T-helper 17 cell (primary cell): ENCODE measurements around the gene SURF6. TPM values are rescaled to one million over a fixed set of nuclear protein-coding genes. Genes with fewer than 3 reads are reported as not detected.

Experiments
- ATAC-seq: fragments of 150-1000 bp; cut with Tn5 transposase; 2 replicates; pipeline ENCODE4 v1.10.0; 2021; ENCODE audit warnings: mild to moderate bottlenecking, moderate library complexity
- DNase-seq, 3 donors: peaks; one replicate each; pipeline versions ENCODE4 v3.0.0 to v3.0.0-alpha.2; 2020 to 2021
- H3K9me3 ChIP-seq: one replicate; pipeline ENCODE4 v1.7.0; 2013; ENCODE audit warnings: low read length, mild to moderate bottlenecking; ENCODE audit not compliant: control insufficient read depth, poor library complexity, severe bottlenecking
- H3K27ac Mint-ChIP-seq: one replicate; pipeline ENCODE4 v1.8.0; 2022; ENCODE audit warnings: mild to moderate bottlenecking, moderate library complexity, mixed read lengths
- H3K27me3 Mint-ChIP-seq: one replicate; pipeline ENCODE4 v1.8.0; 2022; ENCODE audit warnings: mixed read lengths
- H3K36me3 Mint-ChIP-seq: one replicate; pipeline ENCODE4 v1.8.0; 2022; ENCODE audit warnings: low read depth, mixed read lengths
- H3K4me1 Mint-ChIP-seq: one replicate; pipeline ENCODE4 v1.8.0; 2022; ENCODE audit warnings: mild to moderate bottlenecking, mixed read lengths
- H3K4me3 Mint-ChIP-seq: one replicate; pipeline ENCODE4 v1.8.0; 2022; ENCODE audit warnings: mild to moderate bottlenecking, moderate library complexity, mixed read lengths
- total RNA-seq, 4 donors: library from RNA in 2 of 4; stranded (reverse) in 2 of 4; gene quantifications; one replicate each; pipeline ENCODE4 v1.2.3 and lab custom pipeline; 2022 to 2026

The SURF6 gene
- total RNA-seq, 2 donors from 2014 or later, result 13.6 to 14.0 TPM

GRCh38 chr9:133360400-133361393 is 24.7 kb upstream of the SURF6 start:
- Mint-ChIP-seq H3K27me3 (no peaks in the 10 kb centered on the region), H3K4me1 (peaks cover 25% of the 10 kb centered on the region), H3K36me3 (peaks cover 7% of the 10 kb centered on the region), H3K27ac (peak overlapping the region; percentile 83), H3K4me3 (no peak overlapping the region)
- H3K9me3 ChIP-seq, result no peaks in the 10 kb centered on the region
- ATAC-seq (no peak), DNase-seq (no peak)

- H3K4me3 Mint-ChIP-seq, result peak overlapping the region; percentile 28
These were observed 23.6 kb upstream of the SURF6 start for GRCh38 chr9:133359399-133360175.

GRCh38 chr9:133357656-133358055 is 21.7 kb upstream of the SURF6 start:
- Mint-ChIP-seq H3K4me1 (peaks cover 23% of the 10 kb centered on the region), H3K36me3 (peaks cover 7% of the 10 kb centered on the region), H3K27me3 (no peaks in the 10 kb centered on the region), H3K4me3 (peak overlapping the region; percentile 93), H3K27ac (peak overlapping the region; percentile 83)
- no peak for DNase-seq
- ATAC-seq, result no peak
- no peaks in the 10 kb centered on the region for H3K9me3 ChIP-seq

More at GRCh38 chr9:133359399-133360175, 23.6 kb upstream of the SURF6 start:
- peaks cover 7% of the 10 kb centered on the region for H3K36me3 Mint-ChIP-seq
- H3K4me1 Mint-ChIP-seq, result peaks cover 25% of the 10 kb centered on the region
- H3K27me3 Mint-ChIP-seq, result no peaks in the 10 kb centered on the region
- peak overlapping the region; percentile 83 for H3K27ac Mint-ChIP-seq
- no peaks in the 10 kb centered on the region for H3K9me3 ChIP-seq
- no peak for ATAC-seq
- no peak for DNase-seq

GRCh38 chr9:133356391-133357091 is 20.6 kb upstream of the SURF6 start, which contains the start of the genes SURF1 and SURF2:
SURF1 (minus strand) TSS chr9:133356487; CDS start chr9:133356453, 34 bp downstream.
SURF2 (plus strand) TSS chr9:133356550; CDS start chr9:133356593, 43 bp downstream.
- Mint-ChIP-seq H3K4me1 (peaks cover 21% of the 10 kb centered on the region), H3K27ac (peak within 1 kb of the TSS; percentile 83), H3K4me3 (peak within 1 kb of the TSS; percentile 93), H3K36me3 (peaks cover 5% of the 10 kb centered on the region), H3K27me3 (no peaks in the 10 kb centered on the region)
- no peaks in the 10 kb centered on the region for H3K9me3 ChIP-seq
- DNase-seq, result peak; percentile 85 to 92 (median 86)
- peak; percentile 93 for ATAC-seq

GRCh38 chr9:133355881-133356357 is 19.9 kb upstream of the SURF6 start:
- no peak for DNase-seq
- ATAC-seq, result peak; percentile 57
- no peaks in the 10 kb centered on the region for H3K27me3 Mint-ChIP-seq
- H3K4me1 Mint-ChIP-seq, result peaks cover 21% of the 10 kb centered on the region
- H3K36me3 Mint-ChIP-seq, result peaks cover 5% of the 10 kb centered on the region
- H3K27ac Mint-ChIP-seq, result peak overlapping the region; percentile 83
- no peaks in the 10 kb centered on the region for H3K9me3 ChIP-seq
- H3K4me3 Mint-ChIP-seq, result peak overlapping the region; percentile 93

GRCh38 chr9:133354766-133355165 is 18.8 kb upstream of the SURF6 start:
- no peak for DNase-seq
- no peak for ATAC-seq
- peak overlapping the region; percentile 93 for H3K4me3 Mint-ChIP-seq
- peaks cover 20% of the 10 kb centered on the region for H3K4me1 Mint-ChIP-seq
- H3K36me3 Mint-ChIP-seq, result peaks cover 5% of the 10 kb centered on the region
- H3K27me3 Mint-ChIP-seq, result no peaks in the 10 kb centered on the region
- no peaks in the 10 kb centered on the region for H3K9me3 ChIP-seq
- peak overlapping the region; percentile 34 for H3K27ac Mint-ChIP-seq

DNA sequence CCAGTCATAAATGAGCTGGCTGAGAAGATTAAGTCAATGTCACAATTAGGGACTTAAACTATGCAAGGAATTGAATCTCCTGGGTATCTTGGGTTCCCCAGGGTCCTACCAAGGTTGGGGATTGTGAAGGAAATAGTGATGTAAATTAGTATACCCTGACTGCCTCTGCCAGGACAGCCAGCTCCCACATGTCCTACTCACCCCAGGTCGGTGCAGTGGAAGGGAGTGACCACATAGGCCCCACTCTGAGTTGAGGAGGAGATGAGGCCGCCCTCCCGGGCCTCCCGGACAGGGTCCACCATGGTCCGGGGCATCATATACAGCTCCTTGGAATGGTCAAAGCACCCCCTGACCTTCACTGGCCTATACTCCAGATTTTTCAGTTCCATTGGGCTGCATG is 17.6 kb upstream of the SURF6 start:
- peak overlapping the region; percentile 66 for H3K4me3 Mint-ChIP-seq
- H3K4me1 Mint-ChIP-seq, result peaks cover 20% of the 10 kb centered on the region
- peaks cover 5% of the 10 kb centered on the region for H3K36me3 Mint-ChIP-seq
- no peak for DNase-seq
- no peaks in the 10 kb centered on the region for H3K27me3 Mint-ChIP-seq
- no peak for ATAC-seq
- H3K9me3 ChIP-seq, result no peaks in the 10 kb centered on the region
- peak overlapping the region; percentile 87 for H3K27ac Mint-ChIP-seq

- no peaks in the 10 kb centered on the region for H3K9me3 ChIP-seq
- H3K27me3 Mint-ChIP-seq, result no peaks in the 10 kb centered on the region
- no peak for ATAC-seq
- peaks cover 7% of the 10 kb centered on the region for H3K36me3 Mint-ChIP-seq
- peak overlapping the region; percentile 63 for H3K4me3 Mint-ChIP-seq
- peak overlapping the region; percentile 87 for H3K27ac Mint-ChIP-seq
- peaks cover 21% of the 10 kb centered on the region for H3K4me1 Mint-ChIP-seq
- DNase-seq, result no peak
These were observed 16.8 kb upstream of the SURF6 start for GRCh38 chr9:133352635-133353340.

GRCh38 chr9:133351908-133352634 is 16.1 kb upstream of the SURF6 start:
- ATAC-seq (no peak), DNase-seq (no peak)
- peaks cover 7% of the 10 kb centered on the region for H3K36me3 Mint-ChIP-seq
- no peaks in the 10 kb centered on the region for H3K9me3 ChIP-seq
- H3K27ac Mint-ChIP-seq, result no peak overlapping the region
- no peaks in the 10 kb centered on the region for H3K27me3 Mint-ChIP-seq
- peak overlapping the region; percentile 5 for H3K4me3 Mint-ChIP-seq
- H3K4me1 Mint-ChIP-seq, result peaks cover 23% of the 10 kb centered on the region

GRCh38 chr9:133351526-133351907 is 15.5 kb upstream of the SURF6 start:
- ATAC-seq (no peak), DNase-seq (no peak)
- H3K9me3 ChIP-seq, result no peaks in the 10 kb centered on the region
- Mint-ChIP-seq H3K4me1 (peaks cover 29% of the 10 kb centered on the region), H3K27ac (no peak overlapping the region), H3K36me3 (peaks cover 7% of the 10 kb centered on the region), H3K4me3 (no peak overlapping the region), H3K27me3 (no peaks in the 10 kb centered on the region)

DNA sequence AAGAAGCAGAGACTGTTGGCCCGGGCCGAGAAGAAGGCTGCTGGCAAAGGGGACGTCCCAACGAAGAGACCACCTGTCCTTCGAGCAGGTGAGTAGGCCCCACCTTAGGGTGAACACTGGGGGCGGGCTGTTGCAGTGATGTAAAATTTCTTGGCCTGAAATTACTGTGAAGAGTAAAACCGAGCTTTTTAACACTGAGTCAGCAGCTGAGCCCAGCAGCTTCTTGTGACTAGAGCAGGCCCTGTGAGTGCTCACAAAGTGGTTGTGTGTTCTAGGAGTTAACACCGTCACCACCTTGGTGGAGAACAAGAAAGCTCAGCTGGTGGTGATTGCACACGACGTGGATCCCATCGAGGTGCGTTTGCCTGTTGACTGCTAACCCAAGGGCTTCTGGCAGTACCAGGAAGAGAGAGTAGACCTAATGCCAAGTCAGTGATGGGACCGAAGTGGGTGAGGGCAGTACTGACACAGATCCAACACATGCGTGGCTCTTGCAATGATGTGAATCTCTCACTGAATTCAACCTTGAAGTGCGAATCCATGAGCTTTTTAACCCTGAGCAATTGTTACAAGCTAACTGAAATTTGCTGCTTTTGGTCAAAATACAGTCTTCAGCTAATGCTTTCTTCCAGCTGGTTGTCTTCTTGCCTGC is 14.1 kb upstream of the SURF6 start:
- Mint-ChIP-seq H3K36me3 (peaks cover 7% of the 10 kb centered on the region), H3K4me1 (peaks cover 31% of the 10 kb centered on the region), H3K27me3 (no peaks in the 10 kb centered on the region), H3K4me3 (peak overlapping the region; percentile 100), H3K27ac (peak overlapping the region; percentile 99)
- no peaks in the 10 kb centered on the region for H3K9me3 ChIP-seq
- ATAC-seq, result no peak
- no peak for DNase-seq
